Measurements from ENCODE around the gene PTPRG. TPM values are rescaled to one million over a fixed set of nuclear protein-coding genes. Genes with fewer than 3 reads are reported as not detected.

PTPRG gene
- total RNA-seq, 6 experiments from 2014 or later: 29.4 to 34.7 (median 32.7) TPM

GRCh38 chr3:61928776-61929314, 367.5 kb downstream of the PTPRG start:
- H3K4me3 Mint-ChIP-seq: no peak overlapping the region
- H3K4me1 Mint-ChIP-seq (ENCODE audit: low read depth): peaks cover 34% of the 10 kb centered on the region
- H3K27me3 Mint-ChIP-seq (ENCODE audit: insufficient read depth): peaks cover 2% of the 10 kb centered on the region
- no peak overlapping the region for H3K27ac Mint-ChIP-seq
- no peaks in the 10 kb centered on the region for H3K9me3 Mint-ChIP-seq
- DNase-seq: no peak
- no peaks in the 10 kb centered on the region for H3K36me3 Mint-ChIP-seq (ENCODE audit: low read depth)
- no peak for TF ChIP-seq CTCF (IDR thresholded peaks at IDR 0.05)

DNA sequence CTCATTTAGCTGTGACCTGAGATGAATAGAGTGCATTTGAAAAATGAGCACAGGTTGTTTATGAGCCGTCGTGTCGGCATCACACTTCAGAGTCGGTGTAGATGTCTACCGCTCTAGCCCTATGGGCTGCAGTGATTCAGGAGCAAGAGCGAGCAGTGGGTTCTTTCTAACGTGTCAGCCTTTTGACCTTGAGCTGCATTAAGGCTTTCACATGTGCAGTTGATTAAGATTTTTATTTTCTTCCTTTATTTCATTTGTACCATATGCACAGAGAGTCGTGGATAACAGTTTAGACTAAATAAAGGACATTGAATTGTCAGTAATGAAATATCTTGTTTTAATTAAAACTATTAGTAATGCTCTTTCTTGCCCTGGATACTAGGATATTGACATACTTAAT, 368.2 kb downstream of the PTPRG start:
- Mint-ChIP-seq H3K27me3 (ENCODE audit: insufficient read depth) (peaks cover 4% of the 10 kb centered on the region), H3K9me3 (no peaks in the 10 kb centered on the region), H3K4me1 (ENCODE audit: low read depth) (peaks cover 34% of the 10 kb centered on the region), H3K36me3 (ENCODE audit: low read depth) (peaks cover 3% of the 10 kb centered on the region; the same call in 1 of the 2 replicates), H3K27ac (no peak overlapping the region), H3K4me3 (no peak overlapping the region)
- DNase-seq: no peak
- no peak for TF ChIP-seq CTCF (IDR thresholded peaks at IDR 0.05)

DNA sequence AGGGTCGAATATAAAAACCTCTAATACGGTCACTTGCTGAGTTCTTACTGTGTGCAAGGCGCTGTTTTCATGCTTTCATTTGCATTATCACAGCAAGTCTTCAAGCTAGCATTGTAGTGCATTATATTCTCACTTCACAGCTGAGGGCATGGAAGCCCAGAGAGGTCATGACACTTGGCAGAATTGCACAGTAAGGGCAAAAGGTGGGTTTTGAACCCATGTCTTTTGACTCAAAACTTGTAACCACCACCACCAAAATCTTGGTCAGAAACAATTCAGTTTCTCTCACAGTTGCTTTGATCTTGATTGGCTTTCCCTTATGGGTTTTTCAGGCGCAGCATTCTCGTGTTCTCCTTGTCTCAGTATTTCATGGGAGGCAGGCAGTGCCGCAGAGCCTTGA, 371.1 kb downstream of the PTPRG start:
- H3K27ac Mint-ChIP-seq: no peak overlapping the region
- no peaks in the 10 kb centered on the region for H3K9me3 Mint-ChIP-seq
- H3K4me3 Mint-ChIP-seq: no peak overlapping the region
- H3K36me3 Mint-ChIP-seq (ENCODE audit: low read depth): peaks cover 9% of the 10 kb centered on the region; the same call in 1 of the 2 replicates
- DNase-seq: no peak
- H3K27me3 Mint-ChIP-seq (ENCODE audit: insufficient read depth): peaks cover 4% of the 10 kb centered on the region
- H3K4me1 Mint-ChIP-seq (ENCODE audit: low read depth): peaks cover 16% of the 10 kb centered on the region
- TF ChIP-seq CTCF (IDR thresholded peaks at IDR 0.05): no peak

DNA sequence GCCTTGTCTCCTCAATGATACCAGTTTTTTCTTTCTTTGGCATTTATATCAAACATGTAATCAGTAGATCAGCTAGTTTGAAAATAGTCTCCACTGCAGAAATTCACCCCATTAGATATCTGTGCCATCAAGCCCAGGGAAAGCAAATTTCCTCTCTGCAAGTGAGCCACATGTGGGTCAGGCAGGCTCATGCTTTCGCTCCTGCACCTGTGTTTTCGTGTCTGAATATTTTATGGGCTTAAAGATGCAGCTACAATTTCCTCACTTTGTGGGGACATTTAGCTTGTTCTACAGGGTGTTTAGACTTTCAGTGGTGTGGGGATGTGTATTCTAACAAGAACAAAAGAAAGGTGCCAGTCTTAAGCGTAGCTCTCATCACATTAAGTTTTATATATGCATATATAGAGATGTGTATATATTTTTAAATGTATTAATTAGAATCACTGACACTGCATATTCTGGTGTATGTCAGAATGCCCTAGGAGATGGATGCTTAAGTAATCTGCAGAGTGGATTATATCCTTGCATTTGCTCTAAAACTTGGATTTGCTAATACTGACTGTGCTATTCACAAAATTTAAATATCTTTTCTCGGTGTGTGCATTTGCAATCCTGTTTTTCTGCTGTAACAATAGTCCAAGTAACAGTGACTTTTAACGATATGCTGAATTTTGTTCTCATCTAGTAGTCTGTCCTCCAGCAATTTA, 372.6 kb downstream of the PTPRG start:
- Mint-ChIP-seq H3K4me1 (ENCODE audit: low read depth) (peaks cover 18% of the 10 kb centered on the region), H3K27me3 (ENCODE audit: insufficient read depth) (peaks cover 4% of the 10 kb centered on the region), H3K27ac (no peak overlapping the region), H3K4me3 (no peak overlapping the region), H3K36me3 (ENCODE audit: low read depth) (peaks cover 9% of the 10 kb centered on the region; the same call in 1 of the 2 replicates), H3K9me3 (no peaks in the 10 kb centered on the region)
- no peak for DNase-seq
- no peak for TF ChIP-seq CTCF (IDR thresholded peaks at IDR 0.05)

DNA sequence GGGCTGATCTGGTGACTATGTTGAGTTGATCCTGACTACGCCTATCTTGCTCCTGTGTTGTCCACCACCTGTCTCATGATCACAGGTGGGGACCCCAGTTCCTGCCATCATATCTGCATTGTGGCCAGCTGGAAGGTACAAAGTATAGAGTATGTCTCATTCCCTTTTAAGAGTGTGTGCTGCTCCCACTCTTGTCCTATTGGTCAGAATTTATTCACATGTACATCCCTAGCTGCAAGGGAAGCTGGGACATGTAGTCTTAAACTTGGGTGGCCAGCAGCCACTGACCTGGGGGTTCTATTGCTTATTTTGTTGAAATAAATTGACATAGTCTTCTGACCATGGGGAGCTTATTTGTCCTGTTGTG, 373.1 kb downstream of the PTPRG start:
- H3K4me1 Mint-ChIP-seq (ENCODE audit: low read depth): peaks cover 14% of the 10 kb centered on the region
- TF ChIP-seq CTCF (IDR thresholded peaks at IDR 0.05): no peak
- DNase-seq: no peak
- H3K27ac Mint-ChIP-seq: no peak overlapping the region
- H3K4me3 Mint-ChIP-seq: no peak overlapping the region
- peaks cover 4% of the 10 kb centered on the region for H3K27me3 Mint-ChIP-seq (ENCODE audit: insufficient read depth)
- peaks cover 9% of the 10 kb centered on the region; the same call in 1 of the 2 replicates for H3K36me3 Mint-ChIP-seq (ENCODE audit: low read depth)
- no peaks in the 10 kb centered on the region for H3K9me3 Mint-ChIP-seq
